ENCODE measurements around the gene TBC1D9. TPM values are rescaled to one million over a fixed set of nuclear protein-coding genes. Genes with fewer than 3 reads are reported as not detected.

The TBC1D9 gene
- polyA plus RNA-seq, 3 donors, result 55.7 to 68.9 (median 56.9) TPM

GRCh38 chr4:140705625-140706275 is 50.4 kb downstream of the TBC1D9 start:
- no peak for DNase-seq (ENCODE audit: extremely low read depth in 1 of 11, low read depth in 9 of 11, low spot score in 4 of 11)

- DNase-seq (ENCODE audit: extremely low read depth in 1 of 11, low read depth in 9 of 11, low spot score in 4 of 11), result no peak
These were observed 51.2 kb downstream of the TBC1D9 start for GRCh38 chr4:140704964-140705363.

- no peak for DNase-seq (ENCODE audit: extremely low read depth in 1 of 11, low read depth in 9 of 11, low spot score in 4 of 11)
These were observed 51.7 kb downstream of the TBC1D9 start for GRCh38 chr4:140704392-140704960.

- no peak for DNase-seq (ENCODE audit: extremely low read depth in 1 of 11, low read depth in 9 of 11, low spot score in 4 of 11)
These were observed 52.7 kb downstream of the TBC1D9 start for GRCh38 chr4:140703463-140703862.

- DNase-seq (ENCODE audit: extremely low read depth in 1 of 11, low read depth in 9 of 11, low spot score in 4 of 11), result no peak
These were observed 54.0 kb downstream of the TBC1D9 start for GRCh38 chr4:140702096-140702757.

GRCh38 chr4:140701071-140701470 is 55.1 kb downstream of the TBC1D9 start:
- DNase-seq (ENCODE audit: extremely low read depth in 1 of 11, low read depth in 9 of 11, low spot score in 4 of 11), result no peak

GRCh38 chr4:140697709-140698560 is 58.2 kb downstream of the TBC1D9 start:
- DNase-seq (ENCODE audit: extremely low read depth in 1 of 11, low read depth in 9 of 11, low spot score in 4 of 11), result no peak

- no peak for DNase-seq (ENCODE audit: extremely low read depth in 1 of 11, low read depth in 9 of 11, low spot score in 4 of 11)
These were observed 60.7 kb downstream of the TBC1D9 start for GRCh38 chr4:140695483-140695882.

- no peak for DNase-seq (ENCODE audit: extremely low read depth in 1 of 11, low read depth in 9 of 11, low spot score in 4 of 11)
These were observed 62.6 kb downstream of the TBC1D9 start for GRCh38 chr4:140693562-140693961.

GRCh38 chr4:140691369-140691768 is 64.8 kb downstream of the TBC1D9 start:
- DNase-seq (ENCODE audit: extremely low read depth in 1 of 11, low read depth in 9 of 11, low spot score in 4 of 11), result no peak

GRCh38 chr4:140690093-140690492 is 66.1 kb downstream of the TBC1D9 start:
- DNase-seq (ENCODE audit: extremely low read depth in 1 of 11, low read depth in 9 of 11, low spot score in 4 of 11), result no peak

GRCh38 chr4:140689623-140690022 is 66.6 kb downstream of the TBC1D9 start:
- no peak for DNase-seq (ENCODE audit: extremely low read depth in 1 of 11, low read depth in 9 of 11, low spot score in 4 of 11)

- no peak for DNase-seq (ENCODE audit: extremely low read depth in 1 of 11, low read depth in 9 of 11, low spot score in 4 of 11)
These were observed 67.2 kb downstream of the TBC1D9 start for GRCh38 chr4:140688711-140689598.

GRCh38 chr4:140686796-140687195 is 69.4 kb downstream of the TBC1D9 start:
- no peak for DNase-seq (ENCODE audit: extremely low read depth in 1 of 11, low read depth in 9 of 11, low spot score in 4 of 11)

GRCh38 chr4:140684314-140684713 is 71.9 kb downstream of the TBC1D9 start:
- no peak for DNase-seq (ENCODE audit: extremely low read depth in 1 of 11, low read depth in 9 of 11, low spot score in 4 of 11)

GRCh38 chr4:140681201-140681600 is 75.0 kb downstream of the TBC1D9 start:
- DNase-seq (ENCODE audit: extremely low read depth in 1 of 11, low read depth in 9 of 11, low spot score in 4 of 11), result no peak

GRCh38 chr4:140680686-140681085 is 75.5 kb downstream of the TBC1D9 start:
- no peak for DNase-seq (ENCODE audit: extremely low read depth in 1 of 11, low read depth in 9 of 11, low spot score in 4 of 11)

GRCh38 chr4:140679576-140679975 is 76.6 kb downstream of the TBC1D9 start:
- DNase-seq (ENCODE audit: extremely low read depth in 1 of 11, low read depth in 9 of 11, low spot score in 4 of 11), result no peak

Data from renal cortex interstitium (tissue), 11 donors.